ENCODE measurements around the gene PLXDC2.

PLXDC2 gene

DNA sequence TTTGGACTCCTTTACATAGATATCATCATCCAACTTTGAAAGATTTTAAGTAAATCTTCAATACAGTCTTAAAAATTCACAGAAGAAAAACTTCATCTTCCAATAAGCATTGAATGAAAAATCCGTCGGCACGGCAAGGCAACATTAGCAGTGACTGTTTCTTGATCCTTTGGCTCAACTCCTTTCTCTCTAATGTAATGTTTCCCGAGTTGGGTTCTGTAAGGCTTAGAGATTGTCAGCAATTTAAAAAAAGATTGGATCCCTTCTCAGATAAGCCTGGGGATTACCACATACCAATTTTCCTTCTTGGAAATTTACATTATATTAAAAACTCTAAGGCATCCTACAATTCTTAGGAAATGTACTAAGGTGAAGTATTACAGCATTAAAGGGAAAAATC lies 291.8 kb downstream of the PLXDC2 start:
- no peak for DNase-seq
- H3K9me3 Mint-ChIP-seq, result peaks cover 10% of the 10 kb centered on the region

DNA sequence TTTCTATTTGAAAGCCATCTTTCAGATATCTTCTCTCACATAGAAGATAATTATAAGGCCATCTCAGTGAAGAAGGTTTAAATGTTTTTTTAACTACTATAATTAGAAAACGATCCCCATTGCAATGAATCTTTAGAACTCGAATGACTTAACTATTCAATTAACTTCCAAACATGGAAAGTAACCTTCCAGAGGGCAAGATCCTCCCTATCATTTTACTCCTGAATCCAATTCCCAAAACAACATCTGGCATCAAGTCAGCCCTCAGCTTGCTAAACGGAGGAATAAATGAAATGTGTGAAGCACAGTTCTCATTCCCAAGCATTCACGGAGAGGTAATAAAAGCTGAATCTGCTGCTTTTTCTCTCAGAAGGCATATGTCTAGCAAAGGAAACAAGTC lies 293.4 kb downstream of the PLXDC2 start:
- Mint-ChIP-seq H3K4me1 (no peaks in the 10 kb centered on the region), H3K27ac (no peak overlapping the region), H3K27me3 (no peaks in the 10 kb centered on the region), H3K4me3 (no peak overlapping the region), H3K36me3 (no peaks in the 10 kb centered on the region), H3K9me3 (peaks cover 11% of the 10 kb centered on the region)
- DNase-seq, result no peak
- CTCF ChIA-PET, result no interaction called here

More for the DNA sequence above, 291.8 kb downstream of the PLXDC2 start:
- Mint-ChIP-seq H3K36me3 (no peaks in the 10 kb centered on the region), H3K27me3 (no peaks in the 10 kb centered on the region), H3K27ac (no peak overlapping the region), H3K4me3 (no peak overlapping the region), H3K4me1 (no peaks in the 10 kb centered on the region)
- CTCF ChIA-PET, result no interaction called here

DNA sequence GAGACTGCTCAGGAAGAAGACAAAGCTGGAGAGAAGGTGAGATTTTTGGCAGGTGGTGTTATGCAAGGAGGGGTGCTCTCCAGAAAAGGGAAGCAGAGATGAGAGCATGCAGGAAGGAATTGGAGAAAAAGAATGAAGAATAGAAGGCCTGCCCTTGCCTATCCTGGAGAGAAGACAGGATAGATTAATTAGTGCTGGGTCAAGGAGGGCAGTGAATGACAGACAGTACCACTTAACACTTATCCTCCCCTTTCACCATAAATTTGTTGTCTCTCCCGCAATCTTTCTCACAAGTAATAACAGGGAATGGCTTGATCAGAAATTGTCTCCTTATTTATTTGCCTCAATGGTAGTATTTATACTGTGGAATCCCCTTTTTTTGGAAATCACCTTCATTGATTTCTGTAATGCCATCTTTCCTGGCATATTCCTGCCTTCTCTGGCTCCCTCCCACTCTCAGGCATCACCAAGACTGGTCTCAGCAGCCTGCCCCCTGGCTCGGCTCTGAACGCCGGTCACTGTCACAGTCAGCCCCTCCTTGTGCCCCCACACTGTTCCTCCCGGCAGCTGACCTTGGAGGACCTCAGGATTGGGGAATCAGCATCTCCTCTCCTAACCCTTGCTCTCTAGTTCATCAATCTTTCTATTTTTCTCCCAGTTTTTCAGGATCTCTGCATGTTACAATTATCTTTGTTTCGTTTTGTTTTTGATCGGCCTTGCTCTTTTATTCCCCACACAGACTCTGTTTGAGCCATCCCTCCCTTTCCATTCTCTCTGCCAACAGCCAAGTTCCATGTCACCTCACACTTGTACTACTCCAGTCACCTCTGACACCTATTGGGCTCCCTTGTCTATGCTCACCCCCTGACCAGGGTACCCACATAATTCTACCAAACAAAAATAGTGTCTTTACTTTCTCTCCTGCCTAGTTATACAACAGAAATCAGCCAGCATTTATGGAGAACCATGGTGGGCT lies 294.2 kb downstream of the PLXDC2 start:
- no peak for DNase-seq
- Mint-ChIP-seq H3K4me3 (no peak overlapping the region), H3K9me3 (peaks cover 11% of the 10 kb centered on the region), H3K27ac (no peak overlapping the region), H3K27me3 (no peaks in the 10 kb centered on the region), H3K4me1 (no peaks in the 10 kb centered on the region), H3K36me3 (no peaks in the 10 kb centered on the region)
- CTCF ChIA-PET, result interaction anchor here (0.7 kb wide), 1 partner anchor 698 kb away, joined by 3 read pairs; no protein-coding TSS in a partner anchor

DNA sequence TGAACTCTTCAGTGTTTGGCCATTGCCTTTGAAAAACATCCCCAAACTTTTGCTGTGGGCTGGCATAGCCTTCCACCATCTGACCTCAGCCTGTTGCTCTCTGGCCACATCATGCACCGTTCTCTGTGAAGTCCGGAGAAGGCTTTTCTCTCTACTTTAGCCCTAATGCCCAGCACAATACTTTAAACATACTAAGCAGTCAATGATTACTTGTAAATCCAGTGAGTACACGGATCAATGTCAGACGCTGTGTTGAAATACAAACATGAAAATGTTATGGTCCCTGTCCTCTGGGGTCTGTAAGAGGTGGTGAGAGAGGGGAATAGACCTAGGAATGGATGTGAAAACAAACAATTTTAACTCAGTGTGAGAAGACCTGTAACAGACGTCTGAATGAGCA lies 297.9 kb downstream of the PLXDC2 start:
- DNase-seq, result no peak
- H3K27ac Mint-ChIP-seq, result no peak overlapping the region
- CTCF ChIA-PET, result no interaction called here
- peaks cover 14% of the 10 kb centered on the region for H3K9me3 Mint-ChIP-seq
- no peaks in the 10 kb centered on the region for H3K36me3 Mint-ChIP-seq
- no peak overlapping the region for H3K4me3 Mint-ChIP-seq
- no peaks in the 10 kb centered on the region for H3K4me1 Mint-ChIP-seq
- H3K27me3 Mint-ChIP-seq, result no peaks in the 10 kb centered on the region

DNA sequence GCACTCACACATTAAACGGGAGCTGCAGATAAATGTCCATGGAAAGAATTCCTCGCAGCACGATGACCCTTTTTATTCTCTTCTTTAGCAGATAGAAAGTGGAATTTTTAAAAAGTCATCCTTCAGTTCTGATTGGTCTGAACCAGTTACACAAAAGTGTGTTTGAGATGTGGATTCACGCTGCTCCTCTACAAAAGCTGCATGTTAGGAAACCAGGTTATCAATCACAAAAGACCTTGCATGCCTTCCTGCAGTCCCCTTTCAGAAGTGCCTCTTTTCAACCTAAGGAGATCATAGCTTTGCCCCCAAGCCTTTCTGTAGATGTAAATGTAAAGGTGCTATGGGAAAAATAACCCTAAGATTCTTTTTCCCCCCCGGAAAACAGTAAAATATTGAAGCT lies 299.7 kb downstream of the PLXDC2 start:
- Mint-ChIP-seq H3K27me3 (no peaks in the 10 kb centered on the region), H3K36me3 (no peaks in the 10 kb centered on the region), H3K27ac (no peak overlapping the region), H3K4me3 (no peak overlapping the region), H3K4me1 (no peaks in the 10 kb centered on the region), H3K9me3 (peaks cover 17% of the 10 kb centered on the region)
- DNase-seq, result no peak
- CTCF ChIA-PET, result no interaction called here

- CTCF ChIA-PET, result no interaction called here
- no peaks in the 10 kb centered on the region for H3K36me3 Mint-ChIP-seq
- no peak for DNase-seq
- H3K27me3 Mint-ChIP-seq, result no peaks in the 10 kb centered on the region
- H3K4me1 Mint-ChIP-seq, result no peaks in the 10 kb centered on the region
- peaks cover 19% of the 10 kb centered on the region for H3K9me3 Mint-ChIP-seq
- no peak overlapping the region for H3K27ac Mint-ChIP-seq
- H3K4me3 Mint-ChIP-seq, result no peak overlapping the region
Observed at GRCh38 chr10:20117471-20117870, 301.2 kb downstream of the PLXDC2 start.

DNA sequence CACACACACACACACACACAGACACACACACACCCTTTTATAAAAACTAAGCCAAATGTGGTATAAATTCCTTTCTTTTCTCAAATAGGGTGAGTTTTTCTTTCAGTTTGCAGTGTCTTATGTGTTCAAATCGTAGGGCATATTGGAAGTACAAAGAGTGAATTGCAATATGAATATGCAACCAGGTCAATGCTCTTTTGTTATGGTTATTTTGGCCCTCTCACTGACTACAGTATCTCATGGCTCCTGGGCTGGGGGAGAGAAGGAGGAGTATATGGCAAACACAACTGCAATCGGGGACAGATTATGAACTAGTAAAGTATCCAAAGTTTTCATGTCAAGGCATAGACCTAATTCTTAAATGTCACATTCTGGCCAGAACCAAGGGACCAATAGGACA lies 301.9 kb downstream of the PLXDC2 start:
- H3K4me3 Mint-ChIP-seq, result no peak overlapping the region
- no peaks in the 10 kb centered on the region for H3K4me1 Mint-ChIP-seq
- no peaks in the 10 kb centered on the region for H3K36me3 Mint-ChIP-seq
- H3K27ac Mint-ChIP-seq, result no peak overlapping the region
- no peaks in the 10 kb centered on the region for H3K27me3 Mint-ChIP-seq
- DNase-seq, result no peak
- CTCF ChIA-PET, result no interaction called here
- H3K9me3 Mint-ChIP-seq, result peaks cover 24% of the 10 kb centered on the region

GRCh38 chr10:20128811-20129210 lies 312.6 kb downstream of the PLXDC2 start:
- DNase-seq, result no peak
- H3K36me3 Mint-ChIP-seq, result no peaks in the 10 kb centered on the region
- no peaks in the 10 kb centered on the region for H3K27me3 Mint-ChIP-seq
- CTCF ChIA-PET, result no interaction called here
- H3K9me3 Mint-ChIP-seq, result peaks cover 18% of the 10 kb centered on the region
- H3K4me3 Mint-ChIP-seq, result no peak overlapping the region
- H3K27ac Mint-ChIP-seq, result no peak overlapping the region
- H3K4me1 Mint-ChIP-seq, result no peaks in the 10 kb centered on the region

- DNase-seq, result no peak
- CTCF ChIA-PET, result no interaction called here
- peaks cover 22% of the 10 kb centered on the region for H3K9me3 Mint-ChIP-seq
- H3K4me3 Mint-ChIP-seq, result no peak overlapping the region
- no peaks in the 10 kb centered on the region for H3K36me3 Mint-ChIP-seq
- H3K4me1 Mint-ChIP-seq, result no peaks in the 10 kb centered on the region
- no peaks in the 10 kb centered on the region for H3K27me3 Mint-ChIP-seq
- H3K27ac Mint-ChIP-seq, result no peak overlapping the region
Observed at GRCh38 chr10:20132816-20133215, 316.6 kb downstream of the PLXDC2 start.

GRCh38 chr10:20133669-20134189 lies 317.5 kb downstream of the PLXDC2 start:
- DNase-seq, result no peak
- H3K27ac Mint-ChIP-seq, result no peak overlapping the region
- H3K4me3 Mint-ChIP-seq, result no peak overlapping the region
- H3K27me3 Mint-ChIP-seq, result no peaks in the 10 kb centered on the region
- peaks cover 19% of the 10 kb centered on the region for H3K9me3 Mint-ChIP-seq
- H3K36me3 Mint-ChIP-seq, result no peaks in the 10 kb centered on the region
- CTCF ChIA-PET, result no interaction called here
- no peaks in the 10 kb centered on the region for H3K4me1 Mint-ChIP-seq

DNA sequence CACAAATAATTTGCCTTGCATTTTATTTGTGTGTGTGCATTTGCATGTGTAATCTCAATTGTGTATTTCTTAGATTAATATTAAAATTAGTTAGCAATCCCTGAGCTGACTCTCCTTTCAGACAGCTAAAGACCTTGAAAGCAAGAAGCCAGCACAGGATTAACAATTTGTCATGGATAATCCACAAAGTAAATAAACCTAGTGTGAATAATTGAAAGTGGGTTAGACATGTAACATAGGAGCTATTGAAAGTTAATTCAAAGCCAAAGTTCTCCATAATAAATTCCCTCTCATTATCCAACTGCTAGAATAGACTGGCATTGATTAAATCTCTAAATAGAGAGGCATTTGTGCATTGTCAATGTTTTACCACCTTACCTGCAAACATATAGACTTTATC lies 326.1 kb downstream of the PLXDC2 start:
- Mint-ChIP-seq H3K27ac (no peak overlapping the region), H3K36me3 (no peaks in the 10 kb centered on the region), H3K4me1 (no peaks in the 10 kb centered on the region), H3K4me3 (no peak overlapping the region), H3K27me3 (no peaks in the 10 kb centered on the region), H3K9me3 (no peaks in the 10 kb centered on the region)
- no peak for DNase-seq
- CTCF ChIA-PET, result no interaction called here

GRCh38 chr10:20144268-20144667 lies 328.0 kb downstream of the PLXDC2 start:
- Mint-ChIP-seq H3K27me3 (no peaks in the 10 kb centered on the region), H3K4me3 (no peak overlapping the region), H3K36me3 (no peaks in the 10 kb centered on the region), H3K27ac (no peak overlapping the region), H3K9me3 (no peaks in the 10 kb centered on the region), H3K4me1 (no peaks in the 10 kb centered on the region)
- DNase-seq, result no peak
- CTCF ChIA-PET, result no interaction called here

- CTCF ChIA-PET, result no interaction called here
- Mint-ChIP-seq H3K4me3 (no peak overlapping the region), H3K4me1 (no peaks in the 10 kb centered on the region), H3K9me3 (no peaks in the 10 kb centered on the region), H3K27me3 (no peaks in the 10 kb centered on the region), H3K36me3 (no peaks in the 10 kb centered on the region), H3K27ac (no peak overlapping the region)
- DNase-seq, result no peak
Observed at GRCh38 chr10:20146004-20146403, 329.8 kb downstream of the PLXDC2 start.

- H3K36me3 Mint-ChIP-seq, result no peaks in the 10 kb centered on the region
- H3K4me1 Mint-ChIP-seq, result no peaks in the 10 kb centered on the region
- CTCF ChIA-PET, result no interaction called here
- H3K9me3 Mint-ChIP-seq, result no peaks in the 10 kb centered on the region
- no peak for DNase-seq
- H3K4me3 Mint-ChIP-seq, result no peak overlapping the region
- H3K27ac Mint-ChIP-seq, result no peak overlapping the region
- no peaks in the 10 kb centered on the region for H3K27me3 Mint-ChIP-seq
Observed at GRCh38 chr10:20147684-20148083, 331.5 kb downstream of the PLXDC2 start.

DNA sequence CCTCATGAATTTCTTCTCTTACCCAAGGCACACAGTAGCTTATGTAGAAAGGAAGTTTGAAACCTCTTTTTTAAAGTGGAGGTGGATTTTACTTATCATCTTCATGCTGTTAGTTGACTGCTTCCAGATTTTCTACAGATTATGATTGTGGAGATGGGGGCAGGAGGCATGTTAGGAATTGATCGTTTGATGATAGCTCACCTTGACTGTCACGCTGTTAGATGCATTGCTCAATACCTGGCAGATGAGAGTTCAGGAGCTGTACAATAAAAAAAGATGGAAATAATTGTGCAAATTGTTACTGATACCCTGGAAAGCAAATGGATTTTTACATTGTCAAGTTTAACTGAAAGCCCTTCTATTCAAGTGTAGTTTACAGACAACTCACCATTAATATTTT lies 340.3 kb downstream of the PLXDC2 start:
- H3K36me3 Mint-ChIP-seq, result no peaks in the 10 kb centered on the region
- no peak overlapping the region for H3K4me3 Mint-ChIP-seq
- no peaks in the 10 kb centered on the region for H3K4me1 Mint-ChIP-seq
- H3K27me3 Mint-ChIP-seq, result no peaks in the 10 kb centered on the region
- H3K9me3 Mint-ChIP-seq, result no peaks in the 10 kb centered on the region
- DNase-seq, result no peak
- H3K27ac Mint-ChIP-seq, result no peak overlapping the region
- CTCF ChIA-PET, result no interaction called here

All from activated naive CD4-positive, alpha-beta T cell treated with anti-CD3 and anti-CD28 coated beads, Interleukin-2, amount 10 ng/mL, durations not matched to agents 7 days and 5 days (primary cell).